HG02943 (cell line): ENCODE results near the gene PROKR1.
A peak's percentile ranks its signal among the peaks of the same experiment; 100 is the strongest.
"Not testable (repeated sequence)": the region's sequence is repeated elsewhere in the genome, so short reads cannot be mapped to it uniquely, and the experiment has no call there.

ENCODE experiments used
- ATAC-seq: cut with Tn5 transposase; IDR thresholded peaks from one replicate; pipeline ENCODE4 v1.9.1; 2021; ENCODE audit warnings: mild to moderate bottlenecking, low read depth, moderate library complexity; ENCODE audit not compliant: unreplicated experiment

The PROKR1 gene

GRCh38 chr2:68653538-68653982, 10.2 kb downstream of the PROKR1 start:
- no peak for ATAC-seq

DNA sequence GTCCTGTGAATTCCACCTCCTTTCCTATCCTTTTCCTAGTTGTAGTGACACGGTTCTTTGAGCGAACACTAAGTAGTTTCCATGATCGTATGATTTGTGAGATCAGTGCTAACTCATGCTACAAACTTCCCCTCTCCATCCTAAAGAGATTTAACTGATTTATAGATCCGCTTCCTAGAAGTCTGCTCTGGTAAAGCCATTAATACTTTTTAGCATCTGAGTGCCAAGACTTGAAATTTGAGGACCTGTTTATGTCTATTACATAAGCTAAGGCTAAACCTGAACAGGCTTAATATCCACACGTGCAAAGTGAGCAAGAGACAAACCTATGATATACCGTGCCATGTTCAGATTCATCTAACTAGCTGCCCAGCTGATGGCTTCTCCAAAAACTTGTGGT, 14.9 kb downstream of the PROKR1 start:
- ATAC-seq = no peak

GRCh38 chr2:68659081-68659480, 15.7 kb downstream of the PROKR1 start:
- no peak for ATAC-seq

DNA sequence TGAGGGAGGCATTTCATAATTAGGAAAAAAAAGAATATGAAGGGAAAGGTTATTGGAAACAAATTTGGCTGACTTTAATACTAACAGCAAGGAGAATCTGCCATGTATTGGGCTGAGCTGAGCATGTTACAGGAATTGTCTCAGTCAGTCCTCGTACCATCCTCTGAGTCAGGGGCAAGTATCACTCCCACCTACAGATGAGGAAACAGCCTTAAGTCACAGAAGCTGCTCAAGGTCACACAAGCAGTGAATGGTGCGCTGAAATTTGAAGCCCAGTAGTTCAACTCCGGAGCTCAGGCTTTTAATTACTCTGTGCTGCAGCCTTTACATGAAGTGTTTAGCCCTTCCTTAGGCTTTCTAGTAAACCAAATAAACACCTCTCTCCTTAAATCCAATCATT, 17.3 kb downstream of the PROKR1 start:
- ATAC-seq = no peak

- no peak for ATAC-seq
Observed at GRCh38 chr2:68662466-68662865, 19.1 kb downstream of the PROKR1 start.

GRCh38 chr2:68663371-68664156, 20.2 kb downstream of the PROKR1 start:
- no peak for ATAC-seq

GRCh38 chr2:68667371-68667770, 24.0 kb downstream of the PROKR1 start:
- no peak for ATAC-seq

- no peak for ATAC-seq
Observed at GRCh38 chr2:68669651-68670050, 26.3 kb downstream of the PROKR1 start.

- ATAC-seq = no peak
Observed at GRCh38 chr2:68671961-68672360, 28.6 kb downstream of the PROKR1 start.

GRCh38 chr2:68673631-68674030, 30.3 kb downstream of the PROKR1 start:
- no peak for ATAC-seq

GRCh38 chr2:68675470-68675869, 32.1 kb downstream of the PROKR1 start:
- no peak for ATAC-seq

- ATAC-seq = not testable (repeated sequence)
Observed at GRCh38 chr2:68677837-68678236, 34.5 kb downstream of the PROKR1 start.

GRCh38 chr2:68679166-68679916, 36.0 kb downstream of the PROKR1 start:
- not testable (repeated sequence) for ATAC-seq

- ATAC-seq = not testable (repeated sequence)
Observed at GRCh38 chr2:68679917-68680267, 36.5 kb downstream of the PROKR1 start.

DNA sequence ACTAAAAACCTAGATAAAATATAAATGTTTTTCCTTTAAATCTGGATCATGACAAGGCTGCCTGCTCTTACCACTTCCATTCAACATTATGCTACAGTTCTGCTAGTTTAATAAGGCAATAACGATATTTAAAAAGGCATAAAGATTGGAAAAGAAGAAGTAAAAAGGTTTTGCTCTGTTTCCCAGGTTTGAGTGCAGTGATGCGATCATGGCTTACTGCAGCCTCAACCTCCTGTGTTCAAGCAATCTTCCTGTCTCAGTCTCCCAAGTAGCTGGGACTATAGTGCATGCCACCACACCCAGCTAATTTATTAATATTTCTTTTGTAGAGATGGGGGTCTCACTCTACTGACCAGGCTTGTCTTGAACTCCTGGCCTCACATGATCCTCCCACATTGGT, 40.8 kb downstream of the PROKR1 start:
- ATAC-seq = no peak

GRCh38 chr2:68686178-68686577, 42.8 kb downstream of the PROKR1 start:
- no peak for ATAC-seq

DNA sequence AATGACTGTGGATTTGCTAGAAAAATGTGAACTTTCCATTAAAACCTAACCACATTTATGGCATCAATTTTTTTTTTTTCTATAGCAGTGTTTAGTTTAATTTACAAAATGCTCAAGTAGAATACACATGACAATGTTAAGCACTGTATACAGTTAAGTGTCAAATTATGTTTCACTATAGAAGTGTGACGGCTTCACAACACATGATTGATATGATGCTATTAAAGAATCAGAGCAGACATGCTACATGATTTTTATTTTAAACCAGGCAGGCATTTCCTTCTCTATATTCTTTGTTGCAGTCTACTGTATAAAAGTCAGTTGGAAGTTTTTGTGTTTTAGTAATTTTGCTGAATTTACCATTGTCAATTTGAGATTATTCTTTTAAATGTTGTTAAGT, 43.6 kb downstream of the PROKR1 start:
- no peak for ATAC-seq

GRCh38 chr2:68689553-68690537, 46.5 kb downstream of the PROKR1 start:
- peak; percentile 91 for ATAC-seq

GRCh38 chr2:68690851-68691250, 47.5 kb downstream of the PROKR1 start:
- ATAC-seq = no peak

DNA sequence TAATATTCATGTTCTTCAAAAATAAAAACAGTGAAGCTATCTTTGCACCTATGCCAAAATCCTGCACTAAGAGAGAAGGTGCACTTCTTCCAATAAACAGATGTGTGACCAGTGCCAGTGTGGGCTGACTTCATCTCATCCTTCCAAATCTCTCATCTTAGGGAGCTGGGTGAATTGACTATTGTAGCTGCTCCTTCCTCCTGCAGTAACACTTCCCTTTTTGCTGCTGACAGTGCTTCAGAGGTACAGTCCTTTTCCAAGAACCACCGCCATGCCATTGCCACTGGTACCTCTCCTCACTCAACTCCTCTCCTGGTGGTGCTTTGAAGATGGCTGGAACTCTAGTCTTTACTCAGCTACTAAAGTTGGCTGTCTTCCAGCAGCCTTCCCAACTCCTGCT, 49.1 kb downstream of the PROKR1 start:
- ATAC-seq = no peak

DNA sequence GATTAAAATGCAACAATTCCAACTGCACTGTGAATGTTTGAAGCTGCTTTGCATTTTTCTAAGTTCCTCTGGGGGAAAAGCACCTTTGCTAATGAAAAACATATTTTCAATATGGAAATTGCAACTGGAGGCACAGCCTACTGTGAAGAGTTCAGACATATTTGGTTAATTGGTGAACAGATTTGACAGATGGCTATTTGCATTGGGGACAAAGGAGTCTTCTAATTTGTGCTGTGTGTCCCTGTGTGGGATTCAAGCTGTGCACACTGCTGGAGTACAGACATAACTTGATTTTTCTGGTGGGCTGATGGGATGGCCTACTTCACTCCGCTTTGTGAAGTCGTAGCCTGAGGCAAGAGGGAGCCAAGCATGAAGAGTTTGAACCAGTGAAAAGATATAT, 50.6 kb downstream of the PROKR1 start:
- no peak for ATAC-seq
